GM12878 (cell line): ENCODE measurements around the gene UBP1.

ENCODE experiments used
- GABPA ChIP-seq: IDR thresholded peaks from 2 replicates; pipeline ENCODE4 v1.6.1; 2014; ENCODE audit warnings: antibody characterized with exemption, low read depth, mild to moderate bottlenecking, inconsistent platforms
- HDAC2 ChIP-seq: fragments of 200-600 bp; sonication (generic); IDR thresholded peaks from 2 replicates; pipeline ENCODE4 v1.6.1; 2017
- HDGF ChIP-seq: fragments of 450-650 bp; IDR thresholded peaks from 2 replicates; pipeline ENCODE4 v1.6.1; 2016; ENCODE audit warnings: antibody characterized with exemption
- POLR2A ChIP-seq: IDR thresholded peaks from 2 replicates; pipeline ENCODE4 v1.6.1; 2011; ENCODE audit warnings: low read depth, mild to moderate bottlenecking, low read length
- POLR2AphosphoS5 ChIP-seq: IDR thresholded peaks from 2 replicates; pipeline ENCODE4 v1.6.1; 2011; ENCODE audit warnings: mild to moderate bottlenecking, low read length, inconsistent platforms
- RAD21 ChIP-seq: IDR thresholded peaks from 2 replicates; pipeline ENCODE4 v1.6.1; 2011; ENCODE audit warnings: mild to moderate bottlenecking, low read depth, low read length, moderate library complexity; ENCODE audit not compliant: insufficient read depth
- SIN3A ChIP-seq: IDR thresholded peaks from 2 replicates; pipeline ENCODE4 v1.6.1; 2012; ENCODE audit warnings: low read depth, low read length, improper control_type of control experiment
- SMC3 ChIP-seq: IDR thresholded peaks from 2 replicates; pipeline ENCODE4 v1.6.1; 2011; ENCODE audit warnings: low read length, improper control_type of control experiment, borderline replicate concordance
- SP1 ChIP-seq: IDR thresholded peaks from one replicate; pipeline ENCODE4 v1.6.1; 2011; ENCODE audit warnings: low read depth, low read length
- TAF1 ChIP-seq: IDR thresholded peaks from 2 replicates; pipeline ENCODE4 v1.6.1; 2011; ENCODE audit warnings: mild to moderate bottlenecking, low read depth, low read length, borderline replicate concordance
- TCF7 ChIP-seq: IDR thresholded peaks from 2 replicates; pipeline ENCODE4 v1.6.1; 2014; ENCODE audit warnings: antibody characterized with exemption, borderline replicate concordance
- YY1 ChIP-seq: IDR thresholded peaks from 2 replicates; pipeline ENCODE4 v1.6.1; 2011; ENCODE audit warnings: low read depth, mild to moderate bottlenecking, low read length

GRCh38 chr3:33403756-33404155, 36.4 kb downstream of the UBP1 start:
- TF ChIP-seq POLR2A (no peak), TCF7 (no peak), YY1 (no peak), TAF1 (no peak), SP1 (no peak), RAD21 (no peak), GABPA (no peak), HDGF (no peak), HDAC2 (no peak), POLR2AphosphoS5 (no peak), SMC3 (no peak), SIN3A (no peak)
